ENCODE measurements around the gene KLHDC7A.

DNA sequence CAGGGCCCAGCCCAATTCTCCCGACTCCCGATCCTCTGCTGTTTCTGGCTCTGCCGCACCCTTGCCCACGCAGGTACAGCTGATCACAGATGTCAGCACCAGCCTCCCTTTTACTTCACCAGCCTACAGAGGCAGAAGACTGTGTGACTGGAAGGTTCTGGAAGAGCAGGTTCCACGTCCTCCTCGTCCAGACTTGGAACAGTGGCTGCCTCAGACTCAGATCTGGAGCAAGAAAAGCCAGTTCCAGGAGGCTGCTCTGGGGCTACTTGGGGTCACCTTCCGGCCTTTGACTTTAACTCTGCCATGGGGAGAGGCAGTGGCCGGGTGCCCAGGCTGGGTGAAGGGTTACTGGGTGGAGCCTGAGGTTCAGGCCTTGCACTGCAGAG lies 16.1 kb upstream of the KLHDC7A start:
- TF ChIP-seq, protein P1, sequence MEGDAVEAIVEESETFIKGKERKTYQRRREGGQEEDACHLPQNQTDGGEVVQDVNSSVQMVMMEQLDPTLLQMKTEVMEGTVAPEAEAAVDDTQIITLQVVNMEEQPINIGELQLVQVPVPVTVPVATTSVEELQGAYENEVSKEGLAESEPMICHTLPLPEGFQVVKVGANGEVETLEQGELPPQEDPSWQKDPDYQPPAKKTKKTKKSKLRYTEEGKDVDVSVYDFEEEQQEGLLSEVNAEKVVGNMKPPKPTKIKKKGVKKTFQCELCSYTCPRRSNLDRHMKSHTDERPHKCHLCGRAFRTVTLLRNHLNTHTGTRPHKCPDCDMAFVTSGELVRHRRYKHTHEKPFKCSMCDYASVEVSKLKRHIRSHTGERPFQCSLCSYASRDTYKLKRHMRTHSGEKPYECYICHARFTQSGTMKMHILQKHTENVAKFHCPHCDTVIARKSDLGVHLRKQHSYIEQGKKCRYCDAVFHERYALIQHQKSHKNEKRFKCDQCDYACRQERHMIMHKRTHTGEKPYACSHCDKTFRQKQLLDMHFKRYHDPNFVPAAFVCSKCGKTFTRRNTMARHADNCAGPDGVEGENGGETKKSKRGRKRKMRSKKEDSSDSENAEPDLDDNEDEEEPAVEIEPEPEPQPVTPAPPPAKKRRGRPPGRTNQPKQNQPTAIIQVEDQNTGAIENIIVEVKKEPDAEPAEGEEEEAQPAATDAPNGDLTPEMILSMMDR (IDR thresholded peaks at IDR 0.05; ENCODE audit: poor library complexity), result no peak
- TF ChIP-seq EZH2 (IDR thresholded peaks at IDR 0.05; ENCODE audit: borderline replicate concordance) (no peak), EZH2phosphoT487 (IDR thresholded peaks at IDR 0.05; ENCODE audit: low read depth, severe bottlenecking, unreplicated experiment) (no peak)

Data from hepatocyte (in vitro differentiated cells).